Loucy (cell line): ENCODE data around the gene MRPL24.

Experiments
- CTCF ChIP-seq: fragments of 200-600 bp; sonication (generic); conservative IDR thresholded peaks from 2 replicates; pipeline ENCODE4 v1.5.1; 2014; ENCODE audit warnings: mild to moderate bottlenecking, antibody characterized with exemption, low read length
- EZH2phosphoT487 ChIP-seq: fragments of 200-600 bp; IDR thresholded peaks from 2 replicates; pipeline ENCODE4 v1.6.1; 2018; ENCODE audit warnings: antibody characterized with exemption, mild to moderate bottlenecking, moderate library complexity, borderline replicate concordance

- TF ChIP-seq CTCF, result no peak
- no peak for TF ChIP-seq EZH2phosphoT487
Observed at GRCh38 chr1:156743367-156744302, 2.7 kb upstream of the MRPL24 start.
